Activated CD8-positive, alpha-beta T cell treated with anti-CD3 and anti-CD28 coated beads for 36 hours (primary cell): Measurements from ENCODE around the gene CCDC28A. TPM values are rescaled to one million over a fixed set of nuclear protein-coding genes. Genes with fewer than 3 reads are reported as not detected.

ENCODE experiments used
- ATAC-seq: fragments of 200-7000 bp; cut with Tn5 transposase; one replicate; pipeline ENCODE4 v1.10.0; 2021; ENCODE audit warnings: mild to moderate bottlenecking, moderate library complexity
- CTCF ChIA-PET: fragments of 350-600 bp; sonication (Branson Sonifier 250); formaldehyde crosslinking; loops from one replicate; lab custom pipeline; 2021; ENCODE audit warnings: antibody characterized with exemption; lab: Charles Lee
- POLR2A ChIA-PET: fragments of 350-600 bp; sonication (Branson Sonifier 250); formaldehyde crosslinking; loops from one replicate; lab custom pipeline; 2021; ENCODE audit warnings: antibody characterized with exemption; lab: Charles Lee
- DNase-seq: peaks from one replicate; pipeline ENCODE4 v3.0.0-alpha.2; 2020
- H3K27ac Mint-ChIP-seq: one replicate; pipeline ENCODE4 v1.8.0; 2021; ENCODE audit warnings: mild to moderate bottlenecking, mixed read lengths
- H3K27me3 Mint-ChIP-seq: one replicate; pipeline ENCODE4 v1.8.0; 2021; ENCODE audit warnings: mixed read lengths
- H3K36me3 Mint-ChIP-seq: one replicate; pipeline ENCODE4 v1.8.0; 2021; ENCODE audit warnings: low read depth, mixed read lengths
- H3K4me1 Mint-ChIP-seq: one replicate; pipeline ENCODE4 v1.8.0; 2021; ENCODE audit warnings: low read depth, mixed read lengths
- H3K4me3 Mint-ChIP-seq: one replicate; pipeline ENCODE4 v1.8.0; 2021; ENCODE audit warnings: mild to moderate bottlenecking, moderate library complexity, mixed read lengths
- H3K9me3 Mint-ChIP-seq: one replicate; pipeline ENCODE4 v1.8.0; 2021; ENCODE audit warnings: mixed read lengths
- CTCF ChIP-seq: fragments of 200-600 bp; IDR thresholded peaks from one replicate; pipeline ENCODE4 v1.8.0; 2022; ENCODE audit warnings: antibody characterized with exemption, mild to moderate bottlenecking
- intact Hi-C: fragments of 100-400 bp; cut with micrococcal nuclease; formaldehyde crosslinking; loops from one replicate; pipeline ENCODE4 v1.10.0; 2022
- total RNA-seq, 2 experiments: library from RNA; stranded (reverse); gene quantifications; one replicate each; pipeline ENCODE4 v1.2.3, GENCODE V29; 2021

CCDC28A gene
- total RNA-seq, 2 experiments from 2014 or later: 15.0 to 15.7 TPM

- Mint-ChIP-seq H3K4me1 (peaks cover 7% of the 10 kb centered on the region), H3K27ac (no peak overlapping the region), H3K36me3 (peaks cover 21% of the 10 kb centered on the region), H3K9me3 (no peaks in the 10 kb centered on the region), H3K27me3 (no peaks in the 10 kb centered on the region), H3K4me3 (no peak overlapping the region)
- DNase-seq (no peak), ATAC-seq (no peak)
- intact Hi-C loops: no loop called here
- CTCF ChIA-PET: no interaction called here
- POLR2A ChIA-PET: no interaction called here
- no peak for TF ChIP-seq CTCF
These were observed 12.4 kb downstream of the CCDC28A start for GRCh38 chr6:138785980-138786379.

GRCh38 chr6:138787138-138787537, 13.6 kb downstream of the CCDC28A start:
- ChIA-PET POLR2A (no interaction called here), CTCF (no interaction called here)
- ATAC-seq: peak; percentile 80
- intact Hi-C loops: no loop called here
- peak overlapping the region; percentile 57 for H3K27ac Mint-ChIP-seq
- H3K36me3 Mint-ChIP-seq: peaks cover 26% of the 10 kb centered on the region
- TF ChIP-seq CTCF: no peak
- H3K4me1 Mint-ChIP-seq: peaks cover 7% of the 10 kb centered on the region
- H3K27me3 Mint-ChIP-seq: no peaks in the 10 kb centered on the region
- peak; percentile 19 for DNase-seq
- no peak overlapping the region for H3K4me3 Mint-ChIP-seq
- H3K9me3 Mint-ChIP-seq: no peaks in the 10 kb centered on the region

- H3K4me1 Mint-ChIP-seq: peaks cover 5% of the 10 kb centered on the region
- H3K27ac Mint-ChIP-seq: no peak within 1 kb of the TSS
- H3K27me3 Mint-ChIP-seq: peaks cover 11% of the 10 kb centered on the region
- H3K9me3 Mint-ChIP-seq: no peaks in the 10 kb centered on the region
- no peak within 1 kb of the TSS for H3K4me3 Mint-ChIP-seq
- TF ChIP-seq CTCF: no peak
- DNase-seq (no peak), ATAC-seq (no peak)
- CTCF ChIA-PET: interaction anchor here (0.5 to 1.6 kb wide), 2 partner anchors 11 to 22 kb away, joined by 3 read pairs; no protein-coding TSS in a partner anchor
- H3K36me3 Mint-ChIP-seq: peaks cover 10% of the 10 kb centered on the region
- intact Hi-C loops: no loop called here
- POLR2A ChIA-PET: no interaction called here
These were observed 22.4 kb downstream of the CCDC28A start, which contains the start of gene ECT2L for GRCh38 chr6:138795809-138796603. ECT2L (plus strand) TSS chr6:138796087; CDS start chr6:138813275, 17,188 bp downstream.

GRCh38 chr6:138796771-138797170, 23.2 kb downstream of the CCDC28A start:
- intact Hi-C loops: no loop called here
- peaks cover 5% of the 10 kb centered on the region for H3K36me3 Mint-ChIP-seq
- H3K9me3 Mint-ChIP-seq: no peaks in the 10 kb centered on the region
- H3K4me1 Mint-ChIP-seq: peaks cover 5% of the 10 kb centered on the region
- DNase-seq: no peak
- TF ChIP-seq CTCF: no peak
- ChIA-PET POLR2A (no interaction called here), CTCF (interaction anchor here (1.6 kb wide), 1 partner anchor 10 kb away, joined by 3 read pairs; no protein-coding TSS in a partner anchor)
- no peak for ATAC-seq
- no peak overlapping the region for H3K4me3 Mint-ChIP-seq
- peaks cover 11% of the 10 kb centered on the region for H3K27me3 Mint-ChIP-seq
- H3K27ac Mint-ChIP-seq: no peak overlapping the region

GRCh38 chr6:138797806-138798446, 24.4 kb downstream of the CCDC28A start:
- Mint-ChIP-seq H3K4me3 (no peak overlapping the region), H3K27me3 (peaks cover 11% of the 10 kb centered on the region), H3K9me3 (no peaks in the 10 kb centered on the region), H3K36me3 (peaks cover 3% of the 10 kb centered on the region), H3K4me1 (peaks cover 5% of the 10 kb centered on the region), H3K27ac (no peak overlapping the region)
- ATAC-seq (no peak), DNase-seq (no peak)
- intact Hi-C loops: no loop called here
- CTCF ChIA-PET: no interaction called here
- TF ChIP-seq CTCF: no peak
- POLR2A ChIA-PET: no interaction called here
